ENCODE measurements around the gene ZBTB17. TPM values are rescaled to one million over a fixed set of nuclear protein-coding genes. Genes with fewer than 3 reads are reported as not detected.

The ZBTB17 gene
- total RNA-seq, 4 donors from 2014 or later: 52.1 to 138 (median 56.6) TPM

DNA sequence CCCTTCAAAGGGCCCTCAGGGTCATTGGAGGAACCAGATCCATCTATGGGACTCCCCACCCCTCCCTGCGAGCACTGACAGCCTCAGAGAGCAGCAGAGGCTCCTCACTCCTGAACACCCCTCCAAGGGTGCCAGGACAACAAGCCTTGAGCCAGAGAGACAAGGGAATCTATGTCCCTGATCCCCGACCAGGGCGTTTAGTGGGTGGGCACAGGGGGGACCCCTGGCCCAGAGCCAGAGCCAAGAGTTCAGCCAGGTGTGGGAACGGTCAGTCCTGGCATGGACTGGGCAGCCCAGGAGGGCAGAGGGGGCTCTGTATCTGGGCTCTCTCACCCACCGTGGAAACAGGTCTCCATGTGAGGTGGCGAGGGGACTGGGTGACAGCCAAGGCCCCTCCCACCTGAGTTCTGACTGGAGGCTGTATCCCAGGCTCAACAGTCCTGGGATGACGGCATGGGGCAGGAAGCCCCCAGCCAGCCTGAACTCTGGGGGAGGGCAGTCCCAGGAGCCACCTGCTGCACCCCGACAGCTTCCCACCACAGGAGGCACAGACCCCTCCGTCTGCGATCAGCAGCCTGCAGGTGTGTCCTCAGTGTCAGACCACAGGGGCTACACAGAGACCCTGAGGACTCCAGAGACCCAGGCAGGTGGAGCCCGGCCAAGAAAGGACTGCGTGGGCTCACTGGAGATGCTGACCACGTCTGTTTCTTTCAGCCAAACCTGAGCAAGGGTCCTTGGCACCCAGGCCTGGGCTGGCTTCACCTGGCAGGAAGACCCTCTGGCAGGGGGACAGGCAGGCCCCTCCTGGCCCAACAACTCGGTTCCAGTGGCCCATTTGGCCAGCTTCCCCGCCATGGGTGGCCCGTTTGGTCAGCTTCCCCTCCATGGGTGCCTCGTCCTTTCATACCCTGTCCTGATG is 16.9 kb upstream of the ZBTB17 start:
- Histone ChIP-seq H3K9me3 (no peaks in the 10 kb centered on the region), H3K36me3 (no peaks in the 10 kb centered on the region), H3K27ac (no peak overlapping the region), H3K4me1 (no peaks in the 10 kb centered on the region), H3K4me3 (no peak overlapping the region), H3K27me3 (no peaks in the 10 kb centered on the region)
- TF ChIP-seq, protein P1, sequence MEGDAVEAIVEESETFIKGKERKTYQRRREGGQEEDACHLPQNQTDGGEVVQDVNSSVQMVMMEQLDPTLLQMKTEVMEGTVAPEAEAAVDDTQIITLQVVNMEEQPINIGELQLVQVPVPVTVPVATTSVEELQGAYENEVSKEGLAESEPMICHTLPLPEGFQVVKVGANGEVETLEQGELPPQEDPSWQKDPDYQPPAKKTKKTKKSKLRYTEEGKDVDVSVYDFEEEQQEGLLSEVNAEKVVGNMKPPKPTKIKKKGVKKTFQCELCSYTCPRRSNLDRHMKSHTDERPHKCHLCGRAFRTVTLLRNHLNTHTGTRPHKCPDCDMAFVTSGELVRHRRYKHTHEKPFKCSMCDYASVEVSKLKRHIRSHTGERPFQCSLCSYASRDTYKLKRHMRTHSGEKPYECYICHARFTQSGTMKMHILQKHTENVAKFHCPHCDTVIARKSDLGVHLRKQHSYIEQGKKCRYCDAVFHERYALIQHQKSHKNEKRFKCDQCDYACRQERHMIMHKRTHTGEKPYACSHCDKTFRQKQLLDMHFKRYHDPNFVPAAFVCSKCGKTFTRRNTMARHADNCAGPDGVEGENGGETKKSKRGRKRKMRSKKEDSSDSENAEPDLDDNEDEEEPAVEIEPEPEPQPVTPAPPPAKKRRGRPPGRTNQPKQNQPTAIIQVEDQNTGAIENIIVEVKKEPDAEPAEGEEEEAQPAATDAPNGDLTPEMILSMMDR (IDR thresholded peaks at IDR 0.05): no peak
- TF ChIP-seq POLR2A (IDR thresholded peaks at IDR 0.05): no peak
- DNase-seq: peak in 1 of 3 donors; percentile 34

DNA sequence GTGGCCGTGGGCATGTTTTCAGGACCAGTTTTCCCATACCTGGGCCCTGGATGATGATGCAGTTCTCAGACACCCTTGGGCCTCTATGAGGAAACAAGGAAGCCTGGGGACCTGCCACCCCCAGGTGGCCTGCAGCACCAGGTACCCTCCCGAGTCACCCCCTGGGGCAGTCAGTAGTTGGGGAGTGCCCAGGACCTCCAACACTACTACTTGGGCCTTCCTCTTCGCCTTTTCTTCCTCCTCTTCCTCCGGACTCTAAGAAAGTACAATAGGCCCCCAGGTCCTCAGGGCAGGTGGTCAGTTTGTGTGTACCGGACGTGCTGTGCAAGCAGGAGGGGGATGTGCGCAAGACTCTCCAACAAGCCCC is 16.3 kb upstream of the ZBTB17 start:
- Histone ChIP-seq H3K9me3 (no peaks in the 10 kb centered on the region), H3K4me3 (no peak overlapping the region), H3K4me1 (no peaks in the 10 kb centered on the region), H3K36me3 (no peaks in the 10 kb centered on the region), H3K27me3 (no peaks in the 10 kb centered on the region), H3K27ac (no peak overlapping the region)
- DNase-seq: no peak
- TF ChIP-seq POLR2A (IDR thresholded peaks at IDR 0.05): no peak
- TF ChIP-seq, protein P1 (IDR thresholded peaks at IDR 0.05): no peak

GRCh38 chr1:15991427-15992186 is 15.7 kb upstream of the ZBTB17 start:
- DNase-seq: peak in 1 of 3 donors; percentile 32
- H3K4me3 ChIP-seq: no peak overlapping the region
- TF ChIP-seq, protein P1 (IDR thresholded peaks at IDR 0.05): no peak
- TF ChIP-seq POLR2A (IDR thresholded peaks at IDR 0.05): no peak
- H3K27ac ChIP-seq: no peak overlapping the region
- no peaks in the 10 kb centered on the region for H3K36me3 ChIP-seq
- no peaks in the 10 kb centered on the region for H3K4me1 ChIP-seq
- no peaks in the 10 kb centered on the region for H3K9me3 ChIP-seq
- H3K27me3 ChIP-seq: no peaks in the 10 kb centered on the region

GRCh38 chr1:15989776-15990175 is 13.9 kb upstream of the ZBTB17 start:
- Histone ChIP-seq H3K36me3 (no peaks in the 10 kb centered on the region), H3K27ac (no peak overlapping the region), H3K9me3 (no peaks in the 10 kb centered on the region), H3K27me3 (no peaks in the 10 kb centered on the region), H3K4me1 (no peaks in the 10 kb centered on the region), H3K4me3 (no peak overlapping the region)
- peak in 1 of 3 donors; percentile 19 for DNase-seq
- TF ChIP-seq, protein P1 (IDR thresholded peaks at IDR 0.05): no peak
- no peak for TF ChIP-seq POLR2A (IDR thresholded peaks at IDR 0.05)

- H3K27ac ChIP-seq: no peak overlapping the region
- peak in 1 of 3 donors; percentile 40 for DNase-seq
- no peaks in the 10 kb centered on the region for H3K36me3 ChIP-seq
- TF ChIP-seq, protein P1 (IDR thresholded peaks at IDR 0.05): no peak
- TF ChIP-seq POLR2A (IDR thresholded peaks at IDR 0.05): no peak
- H3K9me3 ChIP-seq: no peaks in the 10 kb centered on the region
- H3K4me3 ChIP-seq: no peak overlapping the region
- H3K27me3 ChIP-seq: no peaks in the 10 kb centered on the region
- no peaks in the 10 kb centered on the region for H3K4me1 ChIP-seq
Measured at GRCh38 chr1:15988856-15989736, 13.2 kb upstream of the ZBTB17 start.

Measured in Peyer's patch (tissue), 4 donors.